HG02970 (cell line): ENCODE results near the gene EEF1A2.
"Not testable (repeated sequence)": the region's sequence is repeated elsewhere in the genome, so short reads cannot be mapped to it uniquely, and the experiment has no call there.

Experiments
- ATAC-seq: cut with Tn5 transposase; IDR thresholded peaks from one replicate; pipeline ENCODE4 v1.9.1; 2021; ENCODE audit warnings: mild to moderate bottlenecking, moderate library complexity, moderate number of reproducible peaks; ENCODE audit not compliant: unreplicated experiment, low FRiP score

The EEF1A2 gene

GRCh38 chr20:63490416-63490815, 8.5 kb downstream of the EEF1A2 start:
- ATAC-seq, result no peak

DNA sequence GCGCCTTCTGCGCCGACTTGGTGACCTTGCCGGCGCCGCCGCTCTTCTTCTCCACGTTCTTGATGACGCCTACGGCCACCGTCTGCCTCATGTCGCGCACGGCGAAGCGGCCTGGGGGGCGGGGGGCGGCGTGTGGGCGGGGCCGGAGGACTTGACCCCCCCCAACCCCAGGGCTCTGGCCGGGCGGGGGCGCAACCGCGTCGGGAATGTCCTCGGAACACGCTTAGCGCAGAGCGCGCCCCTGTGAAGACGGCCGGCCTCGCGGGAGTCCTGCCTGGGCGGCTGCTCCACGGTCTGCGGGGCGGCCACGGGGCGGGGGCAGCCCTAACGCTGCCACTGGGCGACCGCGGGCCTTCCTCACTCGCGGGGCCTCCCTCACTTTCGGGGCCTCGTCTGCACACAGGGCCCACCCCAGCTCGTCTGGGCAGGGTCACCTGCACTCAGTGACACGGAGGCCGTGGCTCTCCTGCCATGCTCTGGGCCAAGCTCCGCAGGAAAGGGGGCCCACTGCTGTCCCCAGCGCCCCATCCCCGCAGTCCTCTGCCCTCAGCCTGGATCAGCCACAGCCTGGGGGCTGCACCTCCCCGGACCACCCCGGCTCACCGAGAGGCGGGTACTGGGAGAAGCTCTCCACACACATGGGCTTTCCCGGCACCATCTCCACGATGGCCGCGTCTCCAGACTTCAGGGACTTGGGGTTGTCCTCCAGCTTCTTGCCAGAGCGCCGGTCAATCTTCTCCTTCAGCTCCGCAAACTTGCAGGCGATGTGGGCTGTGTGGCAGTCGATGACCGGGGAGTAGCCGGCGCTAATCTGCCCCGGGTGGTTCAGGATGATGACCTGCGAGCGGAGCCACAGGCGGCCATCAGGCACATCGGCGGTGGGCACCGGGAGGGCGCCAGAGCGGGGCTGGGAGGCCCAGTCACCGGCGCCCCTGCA, 10.3 kb downstream of the EEF1A2 start:
- no peak for ATAC-seq

DNA sequence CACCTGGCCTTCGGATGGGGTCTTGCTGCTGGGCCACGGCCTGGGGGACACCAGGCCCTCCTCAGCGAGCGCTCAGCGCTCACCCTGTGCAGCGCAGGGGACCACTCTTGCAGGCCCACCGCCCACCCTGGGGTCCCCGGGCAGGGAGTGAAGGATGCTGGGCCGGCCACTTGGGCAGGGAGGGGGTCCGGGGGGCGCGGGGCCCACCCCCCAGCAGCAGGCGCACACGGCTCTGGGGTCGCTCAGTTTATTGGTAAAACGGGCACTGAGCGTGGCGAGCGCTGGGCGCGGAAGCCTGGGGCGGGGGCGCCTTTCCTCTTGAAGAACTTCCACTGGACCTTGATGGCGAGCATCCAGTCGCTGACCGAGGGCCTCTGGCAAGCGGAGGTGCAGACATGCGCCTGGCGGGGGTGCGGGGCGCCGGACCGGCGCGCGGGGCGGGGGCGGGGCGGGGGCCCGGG, 11.1 kb downstream of the EEF1A2 start:
- no peak for ATAC-seq

- ATAC-seq, result no peak
These were observed 11.6 kb downstream of the EEF1A2 start for GRCh38 chr20:63487116-63487764.

- no peak for ATAC-seq
These were observed 12.5 kb downstream of the EEF1A2 start for GRCh38 chr20:63486300-63486855.

- ATAC-seq, result no peak
These were observed 14.1 kb downstream of the EEF1A2 start for GRCh38 chr20:63484651-63485403.

DNA sequence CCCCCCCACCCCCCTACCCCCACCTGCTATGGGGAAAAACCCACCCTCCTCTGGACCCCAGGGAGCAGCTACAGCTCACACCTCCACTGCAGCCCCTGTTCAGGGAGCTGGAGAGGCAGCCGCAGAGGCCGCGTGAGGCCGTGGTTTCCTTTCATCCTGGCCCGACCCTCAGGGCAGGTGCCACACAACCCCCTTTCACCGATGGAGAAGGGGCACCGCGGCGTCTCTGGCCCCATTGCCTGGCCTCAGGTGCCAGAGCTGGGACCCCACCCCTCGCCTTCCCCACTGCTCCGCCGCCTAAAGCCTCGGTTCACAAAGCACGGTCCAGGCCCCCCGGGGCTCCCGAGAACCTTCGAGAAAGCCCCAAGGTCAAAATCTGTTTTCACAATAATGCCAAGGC, 14.6 kb downstream of the EEF1A2 start:
- no peak for ATAC-seq

GRCh38 chr20:63483834-63484233, 15.0 kb downstream of the EEF1A2 start:
- ATAC-seq, result no peak

- no peak for ATAC-seq
These were observed 16.8 kb downstream of the EEF1A2 start for GRCh38 chr20:63482021-63482587.

DNA sequence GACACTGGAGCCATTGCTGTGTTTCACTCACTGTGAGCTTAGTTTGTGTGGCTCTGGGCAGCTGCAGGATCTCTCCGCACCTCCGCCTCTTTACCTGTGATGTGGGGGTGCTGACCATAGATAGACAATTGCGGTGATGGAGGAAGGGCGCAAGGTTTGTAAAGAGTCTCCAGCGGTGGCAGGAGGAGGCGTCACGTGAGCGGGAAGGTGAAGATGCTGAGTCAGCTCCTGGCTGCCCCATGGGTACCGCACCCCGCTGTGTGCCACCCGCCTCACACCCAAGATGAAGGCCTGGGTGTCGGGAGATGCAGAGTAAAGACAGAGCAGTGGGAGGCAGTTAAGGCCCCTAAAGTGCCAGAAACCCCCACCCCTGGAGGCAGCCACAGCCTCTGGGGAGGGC, 17.4 kb downstream of the EEF1A2 start:
- no peak for ATAC-seq

DNA sequence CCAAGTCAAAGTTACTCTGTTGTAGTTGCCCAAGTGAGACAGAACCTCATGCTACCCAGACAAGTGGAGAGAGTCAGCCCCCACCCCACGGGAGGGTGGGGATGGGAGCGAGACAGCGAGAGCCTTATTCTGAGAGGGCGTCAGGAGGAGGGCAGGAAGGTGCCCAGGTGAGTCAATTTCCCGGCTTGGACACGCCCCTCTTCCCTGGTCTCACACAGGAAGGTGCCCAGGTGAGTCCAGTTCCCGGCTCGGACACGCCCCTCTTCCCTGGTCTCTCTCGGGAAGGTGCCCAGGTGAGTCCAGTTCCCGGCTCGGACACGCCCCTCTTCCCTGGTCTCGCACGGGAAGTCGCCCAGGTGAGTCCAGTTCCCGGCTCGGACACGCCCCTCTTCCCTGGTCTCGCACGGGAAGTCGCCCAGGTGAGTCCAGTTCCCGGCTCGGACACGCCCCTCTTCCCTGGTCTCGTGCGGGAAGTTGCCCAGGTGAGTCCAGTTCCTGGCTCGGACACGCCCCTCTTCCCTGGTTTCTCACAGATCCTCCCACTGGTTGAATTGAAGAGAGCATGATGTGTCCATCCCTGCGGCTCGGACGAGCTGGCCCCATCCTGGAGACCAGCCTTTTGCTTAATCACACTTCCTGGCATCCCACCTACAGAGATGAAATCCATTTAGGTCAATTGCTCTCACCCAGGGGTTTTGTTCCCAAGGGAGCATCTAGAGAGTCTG, 19.0 kb downstream of the EEF1A2 start:
- ATAC-seq, result not testable (repeated sequence)

GRCh38 chr20:63478346-63479302, 20.3 kb downstream of the EEF1A2 start:
- no peak for ATAC-seq

GRCh38 chr20:63477944-63478343, 20.9 kb downstream of the EEF1A2 start:
- ATAC-seq, result no peak

DNA sequence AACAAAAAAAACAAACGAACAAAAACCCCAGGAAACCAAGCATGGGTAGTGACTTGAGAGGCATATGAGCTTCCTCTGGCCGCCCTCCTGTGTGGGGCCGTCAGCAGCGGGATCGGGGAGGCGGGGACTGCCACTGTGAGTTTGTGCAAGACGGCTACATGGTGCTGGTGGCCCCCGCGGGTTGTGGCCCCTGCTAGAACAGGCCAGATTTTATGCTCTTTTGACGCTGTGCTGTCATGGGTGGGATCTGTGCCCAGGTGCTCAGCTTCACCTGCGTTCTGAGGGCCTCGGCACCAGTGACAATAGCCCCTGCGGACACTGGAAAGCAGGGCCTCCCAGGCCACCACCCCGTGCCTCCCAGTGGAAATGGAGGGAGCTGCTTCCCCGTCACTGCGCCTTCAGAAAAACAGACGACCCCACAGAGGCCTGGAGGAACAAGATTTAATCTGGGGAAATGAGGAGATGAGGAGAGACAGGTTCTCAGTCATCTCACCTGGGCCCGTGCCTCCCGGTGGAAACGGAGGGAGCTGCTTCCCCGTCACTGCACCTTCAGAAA, 21.7 kb downstream of the EEF1A2 start:
- no peak for ATAC-seq

DNA sequence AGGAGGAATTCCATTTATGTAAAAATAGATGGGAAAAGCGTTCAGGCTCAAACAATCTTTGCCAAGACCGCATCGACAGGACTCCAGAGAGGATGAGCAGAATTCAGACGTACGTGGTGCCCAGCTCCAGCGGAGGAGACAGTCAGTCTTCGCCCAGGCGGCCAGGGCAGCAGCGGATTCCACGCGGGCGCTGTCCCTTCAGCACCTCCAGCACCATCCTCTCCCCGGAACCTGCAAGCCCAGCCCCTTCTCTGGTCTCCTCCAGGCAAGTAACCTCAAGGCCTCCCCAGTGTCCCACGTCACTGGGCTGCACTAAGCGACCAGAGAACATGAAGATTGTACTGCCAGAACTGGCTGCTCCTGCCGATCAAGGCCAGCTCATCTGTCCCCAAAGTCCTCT, 23.7 kb downstream of the EEF1A2 start:
- no peak for ATAC-seq

DNA sequence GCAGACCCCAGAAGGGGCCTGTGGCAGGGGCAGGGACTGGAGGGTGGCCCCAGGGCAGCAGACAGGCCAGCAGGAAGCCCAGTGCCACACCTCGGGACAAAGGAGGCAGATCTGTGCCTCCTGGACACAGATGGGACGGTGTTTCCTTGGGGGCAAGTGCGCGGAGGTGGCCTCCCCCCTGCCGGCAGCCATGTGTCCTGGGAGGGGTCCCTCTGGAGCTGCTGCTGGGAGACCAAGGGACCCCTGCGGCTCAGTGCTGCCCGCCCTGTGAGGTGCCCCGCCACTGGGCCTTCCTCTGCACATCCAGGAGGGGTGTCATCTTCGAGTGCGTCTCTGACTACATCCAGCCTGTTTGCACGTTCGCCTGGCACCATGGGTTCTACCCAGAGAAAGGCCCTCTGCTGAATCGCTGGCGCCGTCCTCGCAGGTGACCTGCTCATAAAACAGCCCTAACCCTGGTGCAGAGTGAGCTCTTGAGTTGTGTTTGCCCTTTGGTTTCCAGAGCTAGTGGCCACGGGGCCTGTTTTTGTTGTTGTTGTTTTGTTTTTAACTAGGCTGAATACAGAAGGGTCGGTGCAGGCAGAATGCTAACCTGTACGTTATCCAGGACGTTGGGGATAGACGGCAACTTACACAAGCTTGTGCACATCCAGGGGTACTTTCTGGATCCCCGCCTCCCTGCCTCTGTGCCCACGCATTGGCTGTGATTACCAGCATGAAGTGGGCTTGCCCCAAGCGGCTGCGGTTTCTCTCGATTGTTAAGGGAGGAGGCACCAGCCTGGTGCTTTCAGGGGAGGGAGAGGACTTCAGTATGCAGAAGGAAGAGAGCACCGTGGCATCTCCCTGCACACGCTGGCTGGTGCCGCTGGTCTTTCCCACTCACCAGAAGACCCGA, 25.1 kb downstream of the EEF1A2 start:
- no peak for ATAC-seq

GRCh38 chr20:63472862-63473390, 26.0 kb downstream of the EEF1A2 start:
- no peak for ATAC-seq
